Epidermal melanocyte (primary cell): ENCODE data around the gene RNF150.

Source experiments
- DNase-seq: peaks from one replicate; pipeline ENCODE4 v3.0.0; 2011; ENCODE audit warnings: low spot score; ENCODE audit not compliant: insufficient read length

RNF150 gene

DNA sequence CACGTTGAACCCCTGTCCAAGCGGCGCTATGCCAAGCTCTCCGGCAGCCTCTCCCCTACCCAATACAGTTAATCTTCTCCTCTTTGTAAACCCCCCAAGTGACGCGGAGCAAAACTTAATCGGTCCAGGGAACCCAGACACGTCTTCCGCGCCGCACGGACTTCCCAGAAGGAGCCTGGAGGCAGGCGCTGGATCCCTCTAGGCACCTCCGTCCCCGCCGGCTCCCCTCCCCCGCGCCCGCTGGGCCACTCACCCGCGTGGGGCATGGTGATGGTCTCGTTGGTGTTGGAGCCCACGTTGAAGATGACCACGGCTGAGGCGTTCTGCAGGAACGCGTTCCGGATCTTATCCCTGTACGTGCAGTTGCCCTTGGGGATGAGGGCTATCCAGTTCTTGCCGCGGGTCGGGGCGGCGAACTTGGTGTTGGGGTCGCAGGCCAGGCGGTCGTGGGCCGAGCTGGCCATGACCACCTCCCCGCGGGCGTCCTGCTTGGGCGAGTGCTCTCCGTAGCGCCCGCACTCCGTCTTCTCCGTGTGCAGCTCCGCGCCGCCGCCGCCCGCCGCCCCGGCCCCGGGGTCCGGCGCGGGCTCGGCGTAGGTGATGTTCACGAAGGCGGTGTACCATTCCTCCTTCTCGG, 1.1 kb downstream of the RNF150 start:
- DNase-seq, result no peak

DNA sequence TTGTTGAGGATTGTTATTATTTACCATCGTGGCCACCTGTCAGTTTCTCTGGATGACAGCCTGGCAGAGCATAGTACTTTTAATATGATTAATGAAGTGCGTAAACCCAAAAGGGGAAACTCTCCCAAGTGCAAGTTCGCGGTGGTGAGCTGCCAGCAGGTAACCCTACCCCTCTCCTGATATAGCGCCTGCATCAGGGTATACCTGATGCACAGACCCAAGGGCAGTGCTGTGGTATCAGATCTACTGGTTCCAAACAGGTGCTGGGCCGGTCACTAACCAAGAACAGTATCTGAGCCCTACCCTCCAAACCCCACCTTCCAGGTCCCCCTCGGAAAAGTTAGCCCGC, 1.6 kb downstream of the RNF150 start:
- no peak for DNase-seq

DNA sequence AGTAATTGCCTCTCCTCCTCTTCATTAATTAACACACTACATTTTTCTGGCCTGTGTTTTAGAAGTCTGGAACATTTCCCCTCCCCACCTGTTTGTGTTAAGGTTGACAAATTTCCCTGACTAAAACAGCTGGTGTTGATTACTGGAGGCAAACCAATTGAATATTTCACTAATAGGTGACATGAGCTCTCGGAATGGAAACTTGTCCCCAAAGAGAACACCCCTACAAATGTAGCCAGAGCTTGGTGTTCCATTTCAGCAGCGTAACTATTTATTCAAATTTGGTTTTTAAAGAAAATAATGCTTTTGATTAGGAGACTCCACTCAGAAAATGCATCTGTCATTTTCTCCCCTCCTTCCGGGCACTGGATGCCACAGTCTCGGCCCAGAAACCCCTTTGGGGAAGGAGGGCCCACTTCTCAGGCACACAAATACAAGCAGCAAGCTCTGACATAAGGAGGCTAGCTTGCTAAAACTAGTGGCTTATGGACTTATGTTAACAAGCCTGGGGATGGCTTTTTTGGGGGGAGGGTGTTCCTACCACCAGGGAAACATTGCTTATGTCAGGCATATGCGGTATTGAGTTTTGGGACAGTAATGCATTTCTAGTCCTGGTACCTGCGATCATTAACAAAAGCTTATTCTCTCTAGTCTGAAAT, 2.2 kb downstream of the RNF150 start:
- no peak for DNase-seq

DNA sequence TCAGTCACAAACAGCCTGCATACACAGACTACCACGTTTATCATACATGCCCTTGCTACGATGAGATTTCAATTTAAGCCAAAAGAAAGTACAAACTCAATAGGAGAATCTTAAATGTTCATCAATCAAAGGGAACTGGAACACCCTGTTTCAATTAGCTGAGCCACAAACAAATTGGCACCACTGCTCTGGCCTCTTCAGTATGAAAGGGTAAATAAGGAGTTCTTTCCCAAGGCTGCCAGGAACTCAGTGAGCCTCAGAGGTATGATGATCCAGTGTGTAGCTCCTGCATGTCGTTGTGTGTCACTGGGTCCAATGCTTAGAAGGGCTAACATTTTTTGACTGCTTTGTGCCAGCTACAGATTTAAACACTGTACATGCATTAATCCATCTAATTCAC, 5.4 kb downstream of the RNF150 start:
- DNase-seq, result no peak

DNA sequence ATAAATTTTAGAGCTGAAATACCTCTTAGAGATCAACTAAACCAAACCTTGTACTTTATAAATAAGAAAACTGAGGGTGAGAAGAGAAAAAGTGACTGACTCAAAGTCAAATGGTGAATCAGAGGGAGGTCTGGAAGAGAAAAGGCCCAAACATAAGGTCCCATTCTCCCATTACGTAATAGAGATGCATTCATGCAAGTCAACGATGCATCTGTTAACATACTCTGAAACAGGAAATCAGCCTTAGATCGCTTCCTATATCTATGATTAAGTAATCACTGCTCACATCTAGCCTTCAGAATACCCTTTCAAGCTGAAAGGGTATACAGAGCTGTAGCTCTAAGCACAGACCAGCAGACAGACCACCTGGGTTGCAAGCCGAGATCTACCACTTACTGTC, 6.5 kb downstream of the RNF150 start:
- DNase-seq, result no peak

DNA sequence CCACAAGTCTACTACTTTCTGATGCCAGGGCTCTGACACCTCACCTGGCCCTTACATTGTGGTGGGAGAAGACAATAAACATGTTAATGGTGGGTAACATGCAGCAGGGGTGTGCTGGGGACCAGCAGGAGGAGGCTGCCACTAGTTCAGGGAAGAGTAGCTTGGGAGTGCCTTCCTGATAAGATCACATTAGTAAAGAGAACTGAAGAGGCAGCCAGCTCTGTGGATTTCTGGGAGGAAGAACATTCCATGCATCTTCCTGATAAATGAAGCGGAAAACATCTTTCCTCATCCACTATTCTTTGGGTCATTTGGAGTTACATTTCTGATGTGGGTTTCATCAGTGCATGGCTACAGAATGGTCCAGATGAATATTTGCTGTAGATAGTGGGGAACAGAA, 9.0 kb downstream of the RNF150 start:
- no peak for DNase-seq

DNA sequence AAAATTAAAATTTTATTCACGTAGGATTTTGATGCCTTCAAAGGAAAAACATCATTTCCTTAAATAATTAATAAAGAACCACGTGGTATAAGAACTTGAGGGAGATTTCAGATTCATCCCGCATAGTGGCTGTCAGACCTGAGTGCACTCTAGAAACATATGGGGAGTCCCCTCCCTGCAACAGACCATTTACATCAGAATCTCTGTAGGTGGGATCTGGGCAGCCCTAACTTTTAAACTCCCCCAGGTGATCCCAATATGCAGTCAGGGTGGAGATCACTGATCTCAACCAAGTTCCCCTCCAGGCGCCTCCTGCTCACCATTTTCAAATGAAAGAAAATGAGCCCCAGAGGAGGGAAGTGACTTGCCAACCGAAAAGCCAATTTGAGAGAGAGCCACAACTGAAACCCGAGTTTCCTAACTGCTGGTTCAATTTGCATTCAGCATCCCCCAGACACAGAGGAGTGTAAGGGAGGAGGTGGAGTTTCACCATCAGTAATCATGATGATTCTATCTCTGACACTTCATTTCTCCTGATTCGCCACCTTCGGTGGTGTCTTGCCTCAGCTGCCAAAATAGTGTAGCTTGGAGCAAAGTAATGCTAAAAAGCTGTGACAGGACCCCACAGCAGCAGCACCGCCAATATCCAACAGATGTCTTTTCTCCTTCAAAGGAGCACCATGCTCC, 11.4 kb downstream of the RNF150 start:
- no peak for DNase-seq

DNA sequence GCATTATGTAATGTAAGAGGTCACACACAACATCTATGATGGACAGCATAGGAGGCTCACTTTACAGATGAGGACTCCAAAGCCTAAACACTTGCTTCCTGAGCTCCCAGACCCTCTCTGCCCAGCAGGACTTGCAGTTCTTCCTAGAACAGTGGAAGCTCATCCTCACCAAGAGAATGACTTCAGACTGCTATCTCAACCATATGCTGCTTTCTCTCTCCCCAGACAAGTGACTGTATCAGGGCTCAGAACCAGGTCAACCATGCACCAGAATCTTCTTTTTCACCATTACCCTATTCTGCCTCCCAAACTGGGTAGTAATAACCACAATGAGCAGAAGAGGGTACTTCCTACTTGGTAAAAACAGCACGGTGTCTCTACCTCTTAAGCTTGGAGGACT, 12.2 kb downstream of the RNF150 start:
- DNase-seq, result no peak

DNA sequence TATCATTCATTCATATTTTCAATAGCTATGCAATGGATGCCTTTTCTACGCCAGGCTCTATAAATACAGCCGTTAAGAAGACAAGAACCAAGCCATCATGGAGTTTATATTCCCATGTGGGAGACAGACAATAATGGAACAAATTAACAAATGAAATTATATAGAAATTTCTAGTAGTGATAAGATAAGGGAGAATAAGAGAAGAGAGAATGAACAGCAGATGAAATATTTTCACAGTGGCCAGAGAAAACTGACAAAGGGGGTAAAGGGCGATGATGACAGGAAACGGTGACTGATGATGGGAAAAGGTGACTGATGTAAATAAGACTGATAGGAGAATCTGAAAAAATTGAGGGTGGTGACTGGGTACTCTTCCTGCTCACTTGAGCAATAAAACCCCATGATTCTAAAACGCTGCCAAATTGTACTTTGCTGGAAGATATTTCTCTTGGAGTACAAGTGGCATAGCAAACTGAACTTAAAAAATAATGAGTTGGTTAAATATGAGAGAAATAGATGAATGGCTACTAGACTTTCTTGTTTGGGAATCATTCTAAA, 13.2 kb downstream of the RNF150 start:
- no peak for DNase-seq

DNA sequence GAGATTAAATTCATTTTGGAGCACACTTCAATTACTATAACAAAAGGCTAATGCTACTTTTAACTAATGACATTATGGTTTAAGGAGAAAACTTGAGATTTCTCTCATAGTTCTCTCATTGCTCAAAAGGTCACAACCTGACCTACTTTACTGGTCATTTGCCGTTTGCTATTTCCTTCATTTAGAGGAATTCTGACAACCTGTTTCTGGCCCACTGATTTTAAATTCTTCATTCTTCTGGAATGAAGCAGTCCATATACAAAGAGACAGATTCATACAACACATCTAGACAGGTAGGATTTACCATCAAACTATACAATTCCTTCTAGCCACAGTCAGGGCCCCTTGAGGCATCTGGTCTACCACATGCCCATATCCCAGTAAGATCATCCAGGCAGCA, 14.2 kb downstream of the RNF150 start:
- DNase-seq, result no peak

DNA sequence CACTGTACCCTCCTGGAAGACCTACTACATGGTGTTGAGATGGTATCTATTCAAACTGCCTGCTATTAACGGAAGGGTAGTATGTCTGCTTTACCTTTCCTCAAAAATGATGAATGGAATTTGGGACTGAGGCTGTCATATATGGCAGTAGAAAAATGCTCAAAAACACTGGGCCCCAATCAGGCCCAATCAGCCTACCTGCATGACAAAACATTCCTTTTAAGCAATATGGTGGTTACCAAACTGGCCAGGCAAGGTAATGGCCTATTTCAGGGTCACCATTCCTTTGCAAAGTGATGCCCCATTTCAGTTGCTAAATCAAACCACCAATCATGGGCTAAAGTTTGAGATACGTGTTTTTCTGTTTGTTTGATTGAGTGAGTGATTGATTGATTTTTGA, 14.9 kb downstream of the RNF150 start:
- DNase-seq, result no peak

DNA sequence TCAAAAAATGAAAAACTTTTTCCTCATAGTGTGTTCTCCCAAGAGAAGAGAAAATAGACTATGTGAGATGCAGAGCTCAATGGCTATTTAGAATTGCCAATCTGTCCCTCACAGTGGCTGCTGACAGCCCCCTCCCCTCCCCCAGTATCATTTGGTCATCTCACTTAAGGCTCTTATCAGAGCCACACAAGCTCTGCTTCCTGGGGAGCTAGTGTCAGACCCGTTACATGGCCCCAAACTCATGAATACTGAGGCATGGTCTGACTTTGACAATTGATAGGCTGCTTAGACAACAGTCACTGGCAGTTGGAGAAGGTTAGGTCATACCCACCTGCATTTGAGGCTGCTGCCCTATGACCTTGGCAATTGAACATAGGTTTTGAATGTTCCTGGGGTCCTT, 15.3 kb downstream of the RNF150 start:
- DNase-seq, result no peak

DNA sequence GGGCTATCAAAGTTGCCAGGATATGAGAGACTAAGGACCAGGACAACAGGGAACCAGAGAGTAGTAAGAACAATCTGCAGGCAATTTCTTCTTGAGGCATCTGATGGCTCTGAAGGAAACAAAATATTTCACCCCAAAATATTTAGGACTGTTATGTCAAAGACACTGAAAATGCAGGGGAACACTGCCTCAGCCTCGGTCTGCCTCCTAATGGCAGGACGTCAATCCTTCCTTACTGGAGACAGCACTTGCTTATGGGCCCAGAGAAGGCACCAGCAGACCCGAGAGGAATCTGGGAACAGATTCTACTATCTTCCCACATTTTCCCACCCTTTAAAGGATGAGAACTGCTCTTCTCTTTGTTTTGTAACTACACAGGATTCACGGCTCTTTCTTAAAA, 23.3 kb downstream of the RNF150 start:
- no peak for DNase-seq

DNA sequence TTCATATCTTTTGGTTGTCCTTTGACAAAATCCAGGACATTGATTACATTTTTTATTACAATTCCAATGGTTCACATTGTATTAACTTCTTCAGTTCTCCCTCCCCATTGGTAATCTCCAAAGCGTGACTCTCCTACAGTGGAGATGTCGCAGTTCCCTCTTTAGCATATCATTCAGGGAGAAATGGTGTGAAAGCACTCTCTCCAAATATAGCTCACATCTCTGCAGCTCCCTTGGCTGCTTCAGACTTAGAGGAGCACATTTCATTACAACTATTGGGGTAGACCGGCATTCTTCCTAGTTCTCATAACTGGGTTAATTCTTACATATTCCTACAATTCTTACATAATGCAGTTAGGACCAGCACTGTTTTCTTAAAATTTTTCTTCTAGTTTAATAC, 25.3 kb downstream of the RNF150 start:
- no peak for DNase-seq

DNA sequence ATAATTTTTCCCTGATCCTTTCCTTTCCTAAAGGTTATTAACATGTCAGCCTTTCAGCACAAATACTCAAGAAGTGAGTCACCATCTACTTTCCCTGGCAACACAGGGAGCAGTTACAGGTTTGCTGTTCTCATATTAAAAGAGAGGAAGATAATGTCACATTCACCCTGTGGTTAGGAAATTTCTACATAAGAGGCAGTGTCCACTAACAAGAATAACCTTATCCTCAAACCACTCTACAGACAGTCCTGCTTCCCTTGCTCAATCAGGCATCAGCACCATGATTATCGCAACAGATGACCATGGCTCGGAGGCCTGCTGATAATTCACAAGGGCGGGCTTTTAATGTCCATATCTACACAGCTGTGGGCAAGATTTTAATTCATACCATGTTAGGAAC, 30.9 kb downstream of the RNF150 start:
- no peak for DNase-seq

DNA sequence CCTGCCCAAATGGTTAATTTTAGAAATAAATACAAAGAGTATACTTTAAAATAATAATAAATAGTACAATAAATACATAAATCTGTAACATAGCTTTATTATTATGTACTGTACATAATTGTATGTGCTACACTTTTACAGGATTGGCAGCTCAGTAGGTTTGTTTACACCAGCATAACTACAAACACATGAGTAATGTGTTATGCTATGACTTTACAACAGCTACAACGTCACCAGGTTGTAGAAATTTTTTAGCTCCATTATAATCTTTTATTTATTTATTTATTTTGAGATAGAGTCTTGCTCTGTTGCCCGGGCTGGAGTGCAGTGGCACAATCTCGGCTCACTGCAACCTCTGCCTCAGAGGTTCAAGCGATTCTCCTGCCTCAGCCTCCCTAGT, 31.8 kb downstream of the RNF150 start:
- no peak for DNase-seq

DNA sequence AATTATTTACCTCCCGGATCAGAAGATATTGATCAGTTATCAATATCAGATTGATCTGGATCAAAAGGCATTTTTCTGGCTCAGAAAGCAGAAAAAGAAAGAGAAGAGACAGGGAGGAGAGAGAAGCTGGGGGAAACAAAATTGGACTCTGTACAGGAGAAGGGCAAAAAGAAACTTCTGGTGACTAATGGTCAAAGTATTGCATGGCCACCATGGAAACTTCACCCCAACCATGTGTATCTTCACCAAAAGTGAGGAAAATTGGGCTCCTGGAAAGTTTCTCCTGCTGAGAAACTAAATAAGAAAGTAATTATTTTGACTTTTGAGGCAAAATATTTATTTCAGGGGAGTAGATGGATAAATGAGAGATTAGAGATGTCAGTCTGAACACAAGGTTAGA, 33.9 kb downstream of the RNF150 start:
- no peak for DNase-seq

DNA sequence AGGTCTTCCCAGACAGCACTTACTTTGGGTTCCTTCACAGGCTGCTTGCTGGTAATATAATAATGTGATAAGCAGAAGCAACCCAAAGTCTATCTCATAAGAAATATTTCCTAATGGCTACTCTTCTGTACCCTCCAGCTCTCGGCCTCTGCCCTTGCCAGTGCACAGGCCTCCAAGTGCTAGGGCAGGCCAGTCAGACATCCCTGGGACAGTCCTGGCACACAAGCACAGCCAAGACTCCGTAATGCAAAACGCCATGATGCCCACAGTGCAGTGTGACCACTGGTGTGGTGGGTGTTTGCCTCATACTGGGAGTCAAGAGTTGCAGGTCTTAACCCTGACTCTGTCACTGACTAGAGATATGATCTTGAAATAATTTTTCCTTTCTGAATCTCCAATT, 35.1 kb downstream of the RNF150 start:
- no peak for DNase-seq

DNA sequence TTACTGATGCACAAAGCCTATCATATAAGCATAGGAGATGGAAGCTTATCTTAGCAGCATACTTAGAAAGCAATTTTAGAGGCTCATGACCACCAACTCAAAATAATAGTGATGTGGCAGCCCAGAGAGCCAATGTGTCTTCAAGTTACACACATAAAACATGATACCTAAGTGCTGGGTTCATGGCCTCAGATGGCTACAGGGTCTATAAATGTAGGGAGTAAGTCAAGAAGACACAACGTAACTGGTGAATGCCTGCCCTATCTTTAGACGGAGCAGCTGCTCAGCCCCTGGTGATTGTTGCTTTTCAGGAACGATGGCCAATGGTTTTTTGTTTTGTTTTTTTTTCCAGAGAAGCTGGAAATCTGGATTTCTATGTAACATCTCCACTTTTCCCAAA, 42.8 kb downstream of the RNF150 start:
- no peak for DNase-seq

DNA sequence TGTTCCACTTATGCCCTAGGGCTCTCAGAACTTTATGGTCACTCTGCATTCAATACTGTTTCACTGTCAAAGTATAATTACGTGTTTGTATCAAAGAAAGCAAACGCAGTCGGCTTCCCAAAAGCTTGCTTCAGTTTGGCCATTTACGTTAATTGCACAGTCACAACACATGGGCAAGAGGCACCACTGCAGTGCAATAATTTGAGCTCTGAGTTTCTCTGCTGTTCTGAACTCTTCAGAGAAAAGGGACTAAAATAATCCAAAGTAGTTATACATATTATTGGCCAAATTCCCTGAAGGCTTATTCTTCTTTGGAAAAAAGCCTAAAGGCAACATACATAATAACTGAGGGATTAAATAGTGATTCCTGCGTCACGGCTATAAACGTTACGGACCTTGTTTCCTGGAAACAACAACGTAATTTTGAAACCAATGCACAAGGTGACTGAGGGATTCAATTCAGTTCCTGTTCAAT, 51.3 kb downstream of the RNF150 start:
- peak; percentile 60 for DNase-seq

DNA sequence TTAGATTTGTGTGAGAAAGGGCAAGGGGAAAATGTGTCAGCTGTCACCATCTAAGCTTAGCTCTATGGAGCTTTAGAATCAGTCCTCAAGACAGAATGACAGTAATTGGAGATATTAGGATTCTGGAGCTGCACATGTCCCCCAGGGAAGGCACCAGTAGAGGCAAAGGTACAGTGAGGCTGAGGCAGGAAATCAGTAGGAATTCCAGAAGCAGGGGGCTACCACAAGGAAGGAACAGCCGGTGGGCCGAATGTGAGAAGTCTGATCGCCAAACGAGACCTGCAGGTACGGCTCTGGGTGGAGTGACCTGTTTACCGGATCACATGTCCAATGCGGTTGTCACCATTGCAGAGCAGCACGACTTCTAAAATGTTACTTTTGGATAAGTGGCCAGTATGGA, 52.6 kb downstream of the RNF150 start:
- DNase-seq, result no peak

DNA sequence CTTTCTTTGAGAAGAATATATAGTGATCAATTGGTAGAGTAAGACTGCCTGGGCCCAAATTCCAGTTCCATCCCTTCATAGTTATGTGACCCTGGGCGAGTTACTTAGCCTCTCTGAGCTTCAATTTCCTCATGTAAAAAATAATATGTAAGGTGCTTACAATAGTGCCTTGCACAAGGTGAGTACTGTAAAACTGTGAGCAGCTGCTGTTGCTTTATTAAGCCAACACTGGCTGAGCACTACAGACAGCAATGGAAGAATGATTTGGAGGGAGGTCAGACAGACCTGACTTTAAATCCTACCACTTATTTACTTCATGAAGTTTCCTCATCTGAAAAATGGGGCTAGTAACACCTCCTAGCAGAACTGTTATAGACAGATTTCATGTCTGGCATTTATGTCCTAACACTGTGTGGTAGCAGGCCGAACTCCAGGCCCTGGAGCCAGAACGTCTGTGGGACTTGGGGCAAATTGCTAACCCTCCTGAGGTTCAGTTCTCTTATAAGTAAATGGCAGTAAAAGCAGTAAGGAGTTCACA, 53.8 kb downstream of the RNF150 start:
- DNase-seq, result no peak
